RWPE2 (cell line): ENCODE measurements around the gene KLHL15.
A peak's percentile ranks its signal among the peaks of the same experiment; 100 is the strongest.
"Not testable (repeated sequence)": the region's sequence is repeated elsewhere in the genome, so short reads cannot be mapped to it uniquely, and the experiment has no call there.

ENCODE experiments used
- ATAC-seq: fragments of 200-7000 bp; cut with Tn5 transposase; 3 replicates; pipeline ENCODE4 v1.9.1; 2021; ENCODE audit warnings: low read depth
- DNase-seq: peaks from one replicate; pipeline ENCODE4 v3.0.0-alpha.2; 2020; ENCODE audit warnings: low spot score
- H3K27ac ChIP-seq: fragments of 450-650 bp; 2 replicates; pipeline ENCODE4 v1.5.1; 2017; ENCODE audit warnings: mild to moderate bottlenecking; ENCODE audit not compliant: poor library complexity, severe bottlenecking
- H3K27me3 ChIP-seq: fragments of 250-450 bp; sonication (Bioruptor Pico); 2 replicates; pipeline ENCODE4 v1.5.1; 2021; ENCODE audit warnings: mild to moderate bottlenecking, moderate library complexity; ENCODE audit not compliant: insufficient read depth, poor library complexity, severe bottlenecking
- H3K36me3 ChIP-seq: fragments of 250-450 bp; sonication (Bioruptor Pico); 2 replicates; pipeline ENCODE4 v1.5.1; 2020; ENCODE audit warnings: low read depth, mild to moderate bottlenecking, moderate library complexity
- H3K4me1 ChIP-seq: fragments of 250-450 bp; sonication (Bioruptor Pico); 2 replicates; pipeline ENCODE4 v1.5.1; 2021; ENCODE audit warnings: mild to moderate bottlenecking, moderate library complexity; ENCODE audit not compliant: insufficient read depth, poor library complexity, severe bottlenecking
- H3K4me3 ChIP-seq: fragments of 250-450 bp; sonication (Bioruptor Pico); 2 replicates; pipeline ENCODE4 v1.5.1; 2021; ENCODE audit warnings: mild to moderate bottlenecking, moderate library complexity; ENCODE audit not compliant: severe bottlenecking
- H3K9me3 ChIP-seq: fragments of 250-450 bp; sonication (Bioruptor Pico); 2 replicates; pipeline ENCODE4 v1.5.1; 2021; ENCODE audit warnings: mild to moderate bottlenecking, moderate library complexity; ENCODE audit not compliant: severe bottlenecking
- CTCF ChIP-seq: fragments of 450-650 bp; IDR thresholded peaks from one replicate; pipeline ENCODE4 v1.5.1; 2017; ENCODE audit warnings: mild to moderate bottlenecking, moderate library complexity; ENCODE audit not compliant: poor library complexity, severe bottlenecking

Gene KLHL15

GRCh38 chrX:24027086-24027485, at the start of gene KLHL15:
KLHL15 (minus strand) TSS chrX:24027186; CDS start chrX:24006693, 20,493 bp downstream.
- H3K27me3 ChIP-seq, result no peaks in the 10 kb centered on the region

GRCh38 chrX:24069877-24070276, 42.9 kb upstream of the KLHL15 start:
- no peak for TF ChIP-seq CTCF
- Histone ChIP-seq H3K27ac (no peak overlapping the region), H3K4me3 (no peak overlapping the region), H3K4me1 (no peaks in the 10 kb centered on the region), H3K9me3 (no peaks in the 10 kb centered on the region), H3K27me3 (no peaks in the 10 kb centered on the region), H3K36me3 (peaks cover 80% of the 10 kb centered on the region)
- DNase-seq, result no peak
- no peak for ATAC-seq

More at GRCh38 chrX:24027086-24027485, at the start of gene KLHL15:
- H3K4me1 ChIP-seq, result no peaks in the 10 kb centered on the region
- H3K36me3 ChIP-seq, result no peaks in the 10 kb centered on the region
- peak within 1 kb of the TSS; percentile 67 for H3K27ac ChIP-seq
- no peak for TF ChIP-seq CTCF
- no peak for ATAC-seq
- DNase-seq, result no peak
- H3K4me3 ChIP-seq, result peak within 1 kb of the TSS; percentile 85
- H3K9me3 ChIP-seq, result no peaks in the 10 kb centered on the region

- no peaks in the 10 kb centered on the region for H3K9me3 ChIP-seq
- no peak overlapping the region for H3K27ac ChIP-seq
- H3K36me3 ChIP-seq, result peaks cover 94% of the 10 kb centered on the region
- H3K4me1 ChIP-seq, result no peaks in the 10 kb centered on the region
- H3K27me3 ChIP-seq, result no peaks in the 10 kb centered on the region
- ATAC-seq, result no peak
- H3K4me3 ChIP-seq, result no peak overlapping the region
- no peak for DNase-seq
- no peak for TF ChIP-seq CTCF
These were observed 36.5 kb upstream of the KLHL15 start for GRCh38 chrX:24063488-24063887.

- no peak for DNase-seq
- peak; percentile 41 for ATAC-seq
- H3K4me1 ChIP-seq, result no peaks in the 10 kb centered on the region
- peaks cover 15% of the 10 kb centered on the region for H3K36me3 ChIP-seq
- no peaks in the 10 kb centered on the region for H3K9me3 ChIP-seq
- H3K27me3 ChIP-seq, result no peaks in the 10 kb centered on the region
- H3K4me3 ChIP-seq, result no peak overlapping the region
- no peak for TF ChIP-seq CTCF
- no peak overlapping the region for H3K27ac ChIP-seq
These were observed 28.0 kb upstream of the KLHL15 start for GRCh38 chrX:24055043-24055356.

GRCh38 chrX:24054182-24055042, 27.4 kb upstream of the KLHL15 start, which contains the start of gene EIF2S3:
EIF2S3 (plus strand) TSS chrX:24054956; CDS start chrX:24054969, 13 bp downstream.
- ATAC-seq, result peak; percentile 87
- H3K4me1 ChIP-seq, result no peaks in the 10 kb centered on the region
- DNase-seq, result peak; percentile 83
- H3K9me3 ChIP-seq, result no peaks in the 10 kb centered on the region
- TF ChIP-seq CTCF, result peak; percentile 80
- H3K36me3 ChIP-seq, result peaks cover 9% of the 10 kb centered on the region
- H3K27ac ChIP-seq, result no peak within 1 kb of the TSS
- H3K27me3 ChIP-seq, result no peaks in the 10 kb centered on the region
- H3K4me3 ChIP-seq, result no peak within 1 kb of the TSS

GRCh38 chrX:24050522-24051318, 23.7 kb upstream of the KLHL15 start:
- H3K27me3 ChIP-seq, H3K27ac ChIP-seq, DNase-seq, H3K4me1 ChIP-seq, ATAC-seq, H3K9me3 ChIP-seq, H3K4me3 ChIP-seq, H3K36me3 ChIP-seq: not testable (repeated sequence)

GRCh38 chrX:24049643-24050042, 22.7 kb upstream of the KLHL15 start:
- H3K4me1 ChIP-seq, DNase-seq, H3K27ac ChIP-seq, H3K9me3 ChIP-seq, ATAC-seq, H3K36me3 ChIP-seq, H3K27me3 ChIP-seq, H3K4me3 ChIP-seq: not testable (repeated sequence)
